Putamen (tissue), 1 donor: ENCODE results near the gene CTCFL.
"Not testable (repeated sequence)": the region's sequence is repeated elsewhere in the genome, so short reads cannot be mapped to it uniquely, and the experiment has no call there.

Experiments used
- DNase-seq: peaks from one replicate; pipeline ENCODE4 v3.0.0-alpha.2; 2016; ENCODE audit warnings: low spot score

Gene CTCFL

GRCh38 chr20:57480444-57481160, 44.3 kb downstream of the CTCFL start:
- DNase-seq = no peak

- no peak for DNase-seq
Measured at GRCh38 chr20:57479196-57479595, 45.7 kb downstream of the CTCFL start.

GRCh38 chr20:57478176-57478575, 46.8 kb downstream of the CTCFL start:
- no peak for DNase-seq

GRCh38 chr20:57476641-57477461, 48.1 kb downstream of the CTCFL start:
- DNase-seq = no peak

- DNase-seq = no peak
Measured at GRCh38 chr20:57476084-57476526, 48.8 kb downstream of the CTCFL start.

GRCh38 chr20:57475388-57476083, 49.4 kb downstream of the CTCFL start:
- no peak for DNase-seq

GRCh38 chr20:57474816-57475215, 50.1 kb downstream of the CTCFL start:
- DNase-seq = no peak

GRCh38 chr20:57474205-57474604, 50.7 kb downstream of the CTCFL start:
- no peak for DNase-seq

GRCh38 chr20:57473246-57474048, 51.5 kb downstream of the CTCFL start:
- DNase-seq = no peak

- DNase-seq = not testable (repeated sequence)
Measured at GRCh38 chr20:57472474-57472873, 52.5 kb downstream of the CTCFL start.

GRCh38 chr20:57471496-57472372, 53.2 kb downstream of the CTCFL start:
- DNase-seq = no peak

GRCh38 chr20:57470666-57471495, 54.1 kb downstream of the CTCFL start:
- DNase-seq = no peak

GRCh38 chr20:57470212-57470522, 54.8 kb downstream of the CTCFL start:
- no peak for DNase-seq

- no peak for DNase-seq
Measured at GRCh38 chr20:57469418-57470211, 55.3 kb downstream of the CTCFL start.

- DNase-seq = no peak
Measured at GRCh38 chr20:57468523-57469417, 56.2 kb downstream of the CTCFL start.

GRCh38 chr20:57467742-57468141, 57.2 kb downstream of the CTCFL start:
- no peak for DNase-seq

GRCh38 chr20:57465943-57466342, 59.0 kb downstream of the CTCFL start:
- no peak for DNase-seq

- DNase-seq = no peak
Measured at GRCh38 chr20:57465486-57465885, 59.5 kb downstream of the CTCFL start.
